ENCODE results near the gene TBX15. TPM values are rescaled to one million over a fixed set of nuclear protein-coding genes. Genes with fewer than 3 reads are reported as not detected.

Gene TBX15
- total RNA-seq, 1 donor = under 0.01 TPM

DNA sequence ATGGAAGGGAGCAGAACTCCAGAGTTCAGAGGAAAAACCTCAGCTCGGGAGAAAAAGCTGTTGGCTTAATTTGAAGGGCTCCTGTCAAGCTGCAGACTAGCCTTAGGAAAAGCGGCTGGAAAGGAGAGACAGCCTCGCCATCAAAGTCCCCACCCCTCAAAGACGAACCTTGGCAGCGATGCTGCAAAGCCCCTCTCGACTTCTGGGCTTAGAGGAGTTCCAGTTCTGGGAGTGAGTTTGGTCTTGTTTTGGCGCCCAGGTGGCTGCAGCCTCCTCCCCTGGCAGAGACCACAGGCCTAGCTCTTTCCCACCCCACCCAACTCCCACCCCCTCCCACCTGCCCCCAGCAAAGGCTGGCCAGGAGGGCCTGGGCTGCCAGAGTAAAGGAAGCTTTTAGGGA lies 9.1 kb upstream of the TBX15 start:
- no peak for TF ChIP-seq CTCF (IDR thresholded peaks at IDR 0.05; ENCODE audit: insufficient read depth, low read depth, low read length)
- no peak for DNase-seq (ENCODE audit: low read depth)
- no peak overlapping the region for H3K4me3 ChIP-seq (ENCODE audit: low read depth, low read length)

- no peak for TF ChIP-seq CTCF (IDR thresholded peaks at IDR 0.05; ENCODE audit: insufficient read depth, low read depth, low read length)
- H3K4me3 ChIP-seq (ENCODE audit: low read depth, low read length) = no peak overlapping the region
- no peak for DNase-seq (ENCODE audit: low read depth)
Observed at GRCh38 chr1:118995312-118996016, 7.3 kb upstream of the TBX15 start.

- TF ChIP-seq CTCF (IDR thresholded peaks at IDR 0.05; ENCODE audit: insufficient read depth, low read depth, low read length) = no peak
- no peak for DNase-seq (ENCODE audit: low read depth)
Observed at GRCh38 chr1:118993700-118994026, 5.5 kb upstream of the TBX15 start.

DNA sequence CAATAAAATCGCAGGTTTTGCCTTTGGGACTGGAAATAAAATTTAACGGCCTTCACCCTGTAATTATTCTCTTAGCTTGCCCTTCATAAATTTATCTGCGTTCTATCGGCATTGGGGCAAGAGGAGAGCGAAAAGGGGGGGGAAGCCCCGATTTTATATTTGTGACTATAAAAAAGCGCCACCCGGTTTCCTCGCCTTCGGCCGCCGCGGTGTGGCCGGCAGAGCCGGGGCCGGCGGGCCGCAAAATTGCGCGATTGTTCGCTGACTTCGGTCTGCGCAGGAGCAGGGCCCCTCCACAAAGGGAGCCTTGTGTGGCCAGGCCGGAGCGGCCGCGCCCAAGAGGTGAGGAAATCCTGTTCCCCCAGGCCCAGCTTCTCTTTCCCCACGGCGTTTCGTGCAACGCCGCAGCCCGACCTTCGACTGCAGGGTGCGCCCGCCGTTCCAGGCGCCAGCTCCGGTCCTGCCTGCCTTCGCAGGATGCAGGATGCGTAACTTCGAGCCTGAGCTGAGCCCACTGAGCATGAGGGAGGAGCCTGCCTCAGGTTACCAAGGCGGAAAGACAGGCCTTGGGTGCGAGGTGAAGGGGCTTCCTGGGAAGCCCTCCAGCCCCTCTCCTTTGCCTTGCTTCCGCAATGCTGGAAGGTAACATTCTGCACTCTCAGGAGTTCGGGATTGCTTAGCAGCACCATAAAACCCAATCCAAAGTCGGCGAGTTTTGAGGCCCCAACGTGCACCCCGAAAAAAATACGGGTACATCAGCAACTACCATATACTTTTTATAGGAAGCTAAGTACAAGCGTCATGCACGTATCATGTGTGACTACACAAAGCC lies 4.9 kb upstream of the TBX15 start:
- TF ChIP-seq CTCF (IDR thresholded peaks at IDR 0.05; ENCODE audit: insufficient read depth, low read depth, low read length) = no peak
- no peak overlapping the region for H3K4me3 ChIP-seq (ENCODE audit: low read depth, low read length)
- no peak for DNase-seq (ENCODE audit: low read depth)

More at GRCh38 chr1:118993700-118994026, 5.5 kb upstream of the TBX15 start:
- H3K4me3 ChIP-seq (ENCODE audit: low read depth, low read length) = no peak overlapping the region

DNA sequence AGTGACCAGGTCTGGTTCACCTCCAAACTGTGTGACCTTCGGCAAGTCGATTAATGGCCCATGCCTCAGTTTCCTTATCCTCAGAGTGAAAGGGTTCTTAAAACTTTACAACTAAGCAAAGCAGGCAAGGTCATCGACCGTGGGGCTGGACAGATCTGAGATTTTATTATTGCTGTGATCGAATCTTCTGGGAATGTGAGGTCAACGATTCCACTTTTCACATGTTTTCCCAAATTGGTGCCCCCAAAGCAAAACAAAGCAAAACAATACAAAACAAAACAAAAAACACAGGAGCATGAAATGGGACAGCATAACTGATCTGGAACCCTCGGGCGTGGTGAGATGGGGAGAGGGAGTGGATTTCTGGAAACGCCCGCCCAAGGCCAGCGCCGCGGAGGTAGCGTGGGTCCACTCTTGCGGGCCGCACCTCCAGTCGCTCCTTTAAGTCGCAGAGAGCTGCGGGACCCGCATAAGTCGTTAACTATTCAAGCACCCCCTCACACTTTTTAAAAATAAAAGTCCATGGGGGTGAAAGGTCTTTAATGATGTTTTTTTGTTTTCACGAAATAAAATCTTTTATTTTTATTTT lies 4.2 kb upstream of the TBX15 start:
- no peak overlapping the region for H3K4me3 ChIP-seq (ENCODE audit: low read depth, low read length)
- no peak for TF ChIP-seq CTCF (IDR thresholded peaks at IDR 0.05; ENCODE audit: insufficient read depth, low read depth, low read length)
- no peak for DNase-seq (ENCODE audit: low read depth)

DNA sequence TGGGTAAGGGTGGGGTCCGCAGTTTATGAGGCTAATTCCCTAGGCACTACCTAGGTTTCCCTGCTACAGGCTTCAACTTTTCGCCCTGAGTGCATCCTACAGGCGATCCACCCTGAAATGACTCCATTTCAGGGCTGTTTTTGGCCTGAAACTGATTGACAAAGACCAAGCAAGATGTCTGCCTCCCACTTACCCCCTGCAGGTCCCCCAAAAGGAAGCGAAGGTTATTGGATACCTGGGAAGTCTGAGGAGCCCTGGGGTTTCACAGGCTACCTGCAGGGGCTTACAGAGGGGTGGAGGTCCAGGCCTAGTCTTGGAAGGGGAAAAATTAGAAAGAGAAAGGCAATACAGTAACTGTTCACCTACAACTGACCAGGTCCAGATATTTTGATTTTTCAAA lies 3.3 kb upstream of the TBX15 start:
- no peak for DNase-seq (ENCODE audit: low read depth)
- no peak overlapping the region for H3K4me3 ChIP-seq (ENCODE audit: low read depth, low read length)
- TF ChIP-seq CTCF (IDR thresholded peaks at IDR 0.05; ENCODE audit: insufficient read depth, low read depth, low read length) = no peak

Measured in fibroblast of villous mesenchyme (primary cell).